GM13976 (cell line): ENCODE results near the gene NPFF.

Experiments used
- DNase-seq: peaks from one replicate; pipeline ENCODE4 v3.0.0; 2012; ENCODE audit warnings: low spot score
- CTCF ChIP-seq: IDR thresholded peaks from 2 replicates; pipeline ENCODE4 v1.5.1; 2012; ENCODE audit warnings: borderline replicate concordance, mild to moderate bottlenecking; ENCODE audit not compliant: insufficient read depth; ENCODE audit errors: extremely low read depth, missing control alignments, control extremely low read depth
- in situ Hi-C: fragments of 300-500 bp; cut with MboI; formaldehyde crosslinking; loops from one replicate; pipeline ENCODE4 v1.12.0; 2022; ENCODE audit warnings: low sequenced_read_pairs, mixed read lengths, inconsistent platforms; ENCODE audit not compliant: unreplicated experiment

NPFF gene

DNA sequence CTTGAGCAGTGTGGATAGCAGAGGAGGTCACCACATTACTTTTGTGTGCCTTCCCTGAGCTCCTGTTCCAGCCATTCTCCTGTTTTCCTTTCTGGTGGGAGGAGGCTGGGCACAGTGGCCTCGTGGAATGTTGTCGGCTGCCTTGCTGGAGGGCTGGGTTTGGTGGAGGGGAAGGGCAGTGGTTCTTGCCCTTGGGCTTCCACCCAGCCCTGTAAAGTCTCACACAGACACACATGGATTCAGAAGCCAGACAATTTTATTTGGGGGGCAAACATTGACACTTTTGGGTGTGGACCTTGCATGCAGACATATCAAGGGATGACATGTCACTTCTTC, 866 bp downstream of the NPFF start:
- no peak for TF ChIP-seq CTCF
- in situ Hi-C loops = no loop called here

GRCh38 chr12:53505555-53506449, 1.5 kb downstream of the NPFF start:
- no peak for DNase-seq
- in situ Hi-C loops = no loop called here
- no peak for TF ChIP-seq CTCF

More for the DNA sequence above, 866 bp downstream of the NPFF start:
- no peak for DNase-seq

GRCh38 chr12:53505086-53505485, 2.2 kb downstream of the NPFF start:
- no peak for TF ChIP-seq CTCF
- no peak for DNase-seq
- in situ Hi-C loops = no loop called here

DNA sequence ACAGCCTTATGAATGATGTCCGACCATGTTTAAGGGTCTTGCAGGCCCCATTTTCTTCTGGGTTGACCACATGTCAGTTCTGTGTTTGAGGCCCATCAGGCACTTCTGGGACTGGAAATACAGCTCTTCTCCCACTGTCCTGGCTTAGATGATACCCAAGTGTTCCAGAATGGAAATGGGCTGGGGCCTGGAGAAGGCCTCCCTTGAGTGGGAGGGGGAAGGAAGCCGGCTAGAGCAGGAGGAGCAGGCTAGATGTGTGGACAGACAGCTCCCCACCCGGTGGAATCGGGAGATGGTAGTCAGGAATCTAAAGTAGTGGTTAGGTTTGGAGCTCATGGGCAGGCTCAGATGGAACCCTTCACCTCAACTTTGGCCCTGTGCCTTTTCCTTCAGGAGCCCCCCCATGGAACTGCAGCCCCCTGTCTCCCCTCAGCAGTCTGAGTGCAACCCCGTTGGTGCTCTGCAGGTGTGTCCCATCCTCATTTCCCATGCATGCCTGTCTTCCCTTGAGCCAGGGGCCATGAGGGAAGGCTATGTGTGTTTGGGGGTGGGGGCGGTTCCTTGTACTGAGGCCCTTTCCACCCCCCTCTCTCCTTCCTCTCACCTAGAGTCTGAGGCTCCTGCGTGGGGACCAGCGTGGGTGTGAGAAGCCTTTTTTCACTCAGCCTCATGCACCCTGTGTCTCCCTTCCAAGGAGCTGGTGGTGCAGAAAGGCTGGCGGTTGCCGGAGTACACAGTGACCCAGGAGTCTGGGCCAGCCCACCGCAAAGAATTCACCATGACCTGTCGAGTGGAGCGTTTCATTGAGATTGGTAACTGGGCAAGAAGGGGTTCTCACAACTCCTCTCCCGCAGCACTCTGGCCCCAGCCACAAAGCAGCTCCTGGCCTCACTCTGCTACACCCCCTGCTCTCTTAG, 3.0 kb downstream of the NPFF start:
- DNase-seq = no peak
- in situ Hi-C loops = no loop called here
- no peak for TF ChIP-seq CTCF

DNA sequence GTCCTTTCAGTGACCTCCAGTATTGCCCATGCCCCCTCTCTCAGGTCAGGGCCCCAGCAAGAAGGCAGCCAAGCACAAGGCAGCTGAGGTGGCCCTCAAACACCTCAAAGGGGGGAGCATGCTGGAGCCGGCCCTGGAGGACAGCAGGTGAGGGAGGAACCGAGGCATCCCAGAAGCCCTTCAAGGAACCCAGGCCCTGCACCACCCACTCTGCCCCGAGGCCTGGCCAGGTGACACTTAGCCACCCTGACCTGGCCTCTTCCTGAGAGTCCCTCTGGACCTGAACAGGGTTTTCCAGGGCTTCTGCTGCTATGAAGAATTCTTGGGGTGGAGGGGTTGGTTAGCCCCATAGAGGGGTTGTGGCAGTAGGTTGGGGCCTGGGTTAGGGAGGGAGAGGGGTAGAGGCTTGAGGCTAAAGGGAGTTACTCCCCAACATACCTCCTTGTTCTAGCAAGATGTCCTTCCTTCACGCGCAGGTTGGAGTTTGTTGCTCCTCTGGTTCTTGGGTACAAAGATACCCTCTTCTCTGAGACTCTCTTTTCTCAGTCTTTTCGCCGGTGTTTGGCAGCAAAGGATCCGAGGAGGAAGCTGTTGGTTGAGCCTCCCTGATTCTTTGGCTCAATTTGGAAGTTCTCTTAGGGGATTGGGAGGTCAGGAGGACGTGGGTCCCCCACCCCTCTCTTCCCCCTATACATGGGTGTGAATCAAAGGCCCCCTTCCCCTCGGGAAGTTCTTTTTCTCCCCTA, 4.1 kb downstream of the NPFF start:
- no peak for TF ChIP-seq CTCF
- DNase-seq = no peak
- in situ Hi-C loops = no loop called here

DNA sequence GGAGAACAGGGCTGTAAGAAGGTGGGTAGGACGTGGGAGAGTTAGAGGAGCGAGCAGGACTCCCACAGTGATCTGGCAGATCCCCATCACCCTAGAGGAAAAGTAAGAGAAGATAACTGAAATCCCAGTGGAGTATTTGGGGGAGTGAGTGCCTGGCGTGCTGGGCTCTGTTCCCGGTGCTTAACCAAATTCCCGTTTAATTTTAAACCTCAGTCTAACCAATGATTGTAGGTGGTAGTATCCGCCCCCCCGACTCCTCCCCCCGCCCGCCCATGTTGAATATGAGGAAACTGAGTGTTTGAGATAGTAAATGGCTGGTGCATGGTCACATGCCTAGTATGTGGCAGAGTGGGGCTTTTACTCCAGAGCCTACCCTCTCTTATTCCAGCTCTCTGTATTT, 5.0 kb downstream of the NPFF start:
- in situ Hi-C loops = no loop called here
- no peak for TF ChIP-seq CTCF
- no peak for DNase-seq
